IMR-90 (cell line): ENCODE measurements around the gene PTH1R. TPM values are rescaled to one million over a fixed set of nuclear protein-coding genes. Genes with fewer than 3 reads are reported as not detected.

Experiments used
- ATAC-seq: fragments of 200-7000 bp; cut with Tn5 transposase; 2 replicates; pipeline ENCODE4 v1.9.1; 2020; ENCODE audit warnings: low read depth, mild to moderate bottlenecking, moderate library complexity
- BruUV-seq: library from RNA; stranded (reverse); fragments of 400-500 nt; replicated peaks from 2 replicates; lab custom pipeline; 2021; lab: Mats Ljungman, UMichigan
- CTCF ChIA-PET: fragments of 300-600 bp; formaldehyde crosslinking; extraction: SDS; loops from one replicate; lab custom pipeline; 2021; ENCODE audit warnings: antibody characterized with exemption; lab: Yijun Ruan, JAX
- POLR2A ChIA-PET: fragments of 300-600 bp; sonication (Branson Sonifier 250); formaldehyde crosslinking; loops from one replicate; lab custom pipeline; 2022; ENCODE audit warnings: antibody characterized with exemption; ENCODE audit not compliant: unreplicated experiment; lab: Charles Lee
- DNase-seq: peaks from one replicate; pipeline ENCODE4 v3.0.0; 2013
- H2AFZ ChIP-seq: replicated peaks from 2 replicates; pipeline ENCODE3; 2013; ENCODE audit warnings: low read length, mild to moderate bottlenecking; ENCODE audit not compliant: poor library complexity
- H2AK5ac ChIP-seq: 2 replicates; pipeline ENCODE4 v1.6.1; 2013; ENCODE audit warnings: low read depth, low read length, inconsistent platforms
- H2AK9ac ChIP-seq: replicated peaks from 2 replicates; pipeline ENCODE3; 2013; ENCODE audit warnings: mild to moderate bottlenecking, low read depth, low read length, moderate library complexity; ENCODE audit not compliant: poor library complexity
- H2BK120ac ChIP-seq: 2 replicates; pipeline ENCODE4 v1.6.1; 2013; ENCODE audit warnings: low read depth, low read length, inconsistent platforms
- H2BK15ac ChIP-seq: 3 replicates; pipeline ENCODE4 v1.6.1; 2013; ENCODE audit warnings: low read depth, low read length, inconsistent platforms
- H2BK20ac ChIP-seq: 2 replicates; pipeline ENCODE4 v1.6.1; 2013; ENCODE audit warnings: low read depth, mild to moderate bottlenecking, inconsistent platforms, low read length, moderate library complexity
- H2BK5ac ChIP-seq: 2 replicates; pipeline ENCODE4 v1.6.1; 2013; ENCODE audit warnings: mild to moderate bottlenecking, low read depth, low read length, inconsistent platforms; ENCODE audit not compliant: poor library complexity, severe bottlenecking
- H3K14ac ChIP-seq: replicated peaks from 2 replicates; pipeline ENCODE4 v1.6.1; 2013; ENCODE audit warnings: low read depth, low read length, inconsistent platforms
- H3K18ac ChIP-seq: 2 replicates; pipeline ENCODE4 v1.6.1; 2013; ENCODE audit warnings: low read depth, low read length, control low read depth
- H3K23ac ChIP-seq: 2 replicates; pipeline ENCODE4 v1.6.1; 2013; ENCODE audit warnings: low read depth, low read length, inconsistent platforms
- H3K27ac ChIP-seq: 2 replicates; pipeline ENCODE4 v1.5.1; 2013; ENCODE audit warnings: mild to moderate bottlenecking, control low read depth, low read length; ENCODE audit not compliant: insufficient read depth
- H3K27me3 ChIP-seq: 2 replicates; pipeline ENCODE4 v1.6.1; 2013; ENCODE audit warnings: low read length; ENCODE audit not compliant: control insufficient read depth, insufficient read depth
- H3K36me3 ChIP-seq: 2 replicates; pipeline ENCODE4 v1.6.1; 2013; ENCODE audit warnings: low read length, mixed read lengths; ENCODE audit not compliant: control insufficient read depth, insufficient read depth
- H3K4ac ChIP-seq: 2 replicates; pipeline ENCODE4 v1.6.1; 2013; ENCODE audit warnings: low read depth, low read length, inconsistent platforms
- H3K4me1 ChIP-seq: 2 replicates; pipeline ENCODE4 v1.6.1; 2013; ENCODE audit warnings: low read length, mixed read lengths; ENCODE audit not compliant: control insufficient read depth, insufficient read depth
- H3K4me2 ChIP-seq: 2 replicates; pipeline ENCODE4 v1.6.1; 2013; ENCODE audit warnings: low read depth, mild to moderate bottlenecking, control low read depth, low read length, moderate library complexity
- H3K4me3 ChIP-seq: 2 replicates; pipeline ENCODE4 v1.5.1; 2013; ENCODE audit warnings: low read depth, mild to moderate bottlenecking, control low read depth, low read length, moderate library complexity; ENCODE audit not compliant: insufficient read depth
- H3K56ac ChIP-seq: 2 replicates; pipeline ENCODE4 v1.6.1; 2013; ENCODE audit warnings: low read length, inconsistent platforms; ENCODE audit not compliant: insufficient read depth; ENCODE audit errors: extremely low read depth
- H3K79me1 ChIP-seq, 2 experiments: 2 replicates each; pipeline ENCODE4 v1.6.1; 2013; ENCODE audit warnings: low read length in 2 of 2, inconsistent platforms in 1 of 2, low read depth in 1 of 2
- H3K9ac ChIP-seq: 2 replicates; pipeline ENCODE4 v1.6.1; 2013; ENCODE audit warnings: low read depth, low read length, control low read depth
- H3K9me1 ChIP-seq: 2 replicates; pipeline ENCODE4 v1.6.1; 2013; ENCODE audit warnings: low read length, inconsistent platforms; ENCODE audit not compliant: insufficient read depth
- H3K9me3 ChIP-seq: 2 replicates; pipeline ENCODE4 v1.6.1; 2013; ENCODE audit warnings: low read length; ENCODE audit not compliant: control insufficient read depth, insufficient read depth
- H4K20me1 ChIP-seq: 2 replicates; pipeline ENCODE4 v1.6.1; 2013; ENCODE audit warnings: low read length, inconsistent platforms; ENCODE audit not compliant: insufficient read depth
- H4K5ac ChIP-seq: 2 replicates; pipeline ENCODE4 v1.6.1; 2013; ENCODE audit warnings: mild to moderate bottlenecking, low read depth, low read length, control low read depth
- H4K8ac ChIP-seq, 2 experiments: 2 replicates each; pipeline ENCODE4 v1.6.1; 2013; ENCODE audit warnings: low read depth in 2 of 2, low read length in 2 of 2, control low read depth in 1 of 2, inconsistent platforms in 1 of 2
- H4K91ac ChIP-seq: 2 replicates; pipeline ENCODE4 v1.6.1; 2013; ENCODE audit warnings: low read depth, low read length, inconsistent platforms; ENCODE audit not compliant: insufficient read depth
- BHLHE40 ChIP-seq: fragments of 150-350 bp; IDR thresholded peaks from 2 replicates; pipeline ENCODE4 v1.6.1; 2016; ENCODE audit warnings: mild to moderate bottlenecking, low read depth, low read length
- CEBPB ChIP-seq: IDR thresholded peaks from 2 replicates; pipeline ENCODE4 v1.6.1; 2012; ENCODE audit warnings: low read depth, low read length, improper control_type of control experiment
- ELK1 ChIP-seq: fragments of 150-350 bp; IDR thresholded peaks from 2 replicates; pipeline ENCODE4 v1.6.1; 2016; ENCODE audit warnings: low read depth, mild to moderate bottlenecking, low read length, moderate library complexity, borderline replicate concordance
- FOS ChIP-seq: fragments of 150-350 bp; IDR thresholded peaks from 2 replicates; pipeline ENCODE4 v1.6.1; 2016; ENCODE audit warnings: low read depth, low read length
- MAFK ChIP-seq: IDR thresholded peaks from 2 replicates; pipeline ENCODE4 v1.6.1; 2012; ENCODE audit warnings: low read depth, low read length, improper control_type of control experiment
- MAZ ChIP-seq: IDR thresholded peaks from 2 replicates; pipeline ENCODE4 v1.6.1; 2012; ENCODE audit warnings: low read depth, mild to moderate bottlenecking, low read length, improper control_type of control experiment, moderate library complexity, borderline replicate concordance
- MXI1 ChIP-seq: IDR thresholded peaks from 2 replicates; pipeline ENCODE4 v1.6.1; 2012; ENCODE audit warnings: low read depth, mild to moderate bottlenecking, low read length, moderate library complexity, borderline replicate concordance
- POLR2A ChIP-seq: IDR thresholded peaks from 2 replicates; pipeline ENCODE4 v1.6.1; 2012; ENCODE audit warnings: mild to moderate bottlenecking, low read depth, low read length
- RAD21 ChIP-seq: IDR thresholded peaks from 2 replicates; pipeline ENCODE4 v1.6.1; 2012; ENCODE audit warnings: low read length, improper control_type of control experiment
- RCOR1 ChIP-seq: IDR thresholded peaks from 2 replicates; pipeline ENCODE4 v1.6.1; 2012; ENCODE audit warnings: mild to moderate bottlenecking, low read length, improper control_type of control experiment; ENCODE audit not compliant: insufficient replicate concordance
- RFX5 ChIP-seq: IDR thresholded peaks from 2 replicates; pipeline ENCODE4 v1.8.0; 2012; ENCODE audit warnings: low read depth, mild to moderate bottlenecking, low read length, moderate library complexity
- SMC3 ChIP-seq: fragments of 150-350 bp; IDR thresholded peaks from 2 replicates; pipeline ENCODE4 v1.6.1; 2016; ENCODE audit warnings: low read depth, mild to moderate bottlenecking, antibody characterized with exemption, low read length, moderate library complexity
- USF2 ChIP-seq: fragments of 150-350 bp; IDR thresholded peaks from 2 replicates; pipeline ENCODE4 v1.6.1; 2017; ENCODE audit warnings: mild to moderate bottlenecking, antibody characterized with exemption, low read length, low read depth
- WGBS, 2 experiments: methylation state at CpG; one replicate each; pipeline versions ENCODE4 v1.1.5 to v1.1.7; 2013; ENCODE audit warnings: missing lambda C conversion rate in 2 of 2; ENCODE audit not compliant: insufficient read length in 1 of 2; ENCODE audit errors: extremely low coverage in 2 of 2; 5-methylcytosine and 5-hydroxymethylcytosine counted together
- dilution Hi-C: fragments of 300-500 bp; cut with HindIII; formaldehyde crosslinking; loops from one replicate; pipeline ENCODE4 v1.14.3; 2018; ENCODE audit warnings: low sequenced_read_pairs; ENCODE audit not compliant: unreplicated experiment
- in situ Hi-C: fragments of 300-500 bp; cut with MboI; formaldehyde crosslinking; loops from 3 replicates; pipeline ENCODE4 v1.14.3; 2019; ENCODE audit warnings: low sequenced_read_pairs, inconsistent platforms, mixed read lengths
- intact Hi-C: fragments of 100-400 bp; cut with micrococcal nuclease; formaldehyde crosslinking; loops from 2 replicates; pipeline ENCODE4 v1.10.0; 2022
- polyA plus RNA-seq, 3 experiments: library from polyadenylated mRNA; depleted of rRNA; stranded (reverse); fragments of >200 nt; gene quantifications; 2 replicates each; pipeline ENCODE4 v1.2.3, GENCODE V29; 2012; ENCODE audit warnings: low replicate concordance in 1 of 3
- total RNA-seq: library from RNA; depleted of rRNA; stranded (reverse); fragments of >200 nt; gene quantifications from 2 replicates; pipeline ENCODE4 v1.2.3, GENCODE V29; 2012
- TF ChIP-seq, protein P1 (sequence below): conservative IDR thresholded peaks from 2 replicates; pipeline ENCODE4 v1.5.1; 2012; ENCODE audit warnings: mild to moderate bottlenecking, low read depth, low read length, improper control_type of control experiment

PTH1R gene
- total and polyA plus RNA-seq, 2 of the 4 experiments (the other 2 are of a cell fraction), result 0.15 to 0.18 TPM

DNA sequence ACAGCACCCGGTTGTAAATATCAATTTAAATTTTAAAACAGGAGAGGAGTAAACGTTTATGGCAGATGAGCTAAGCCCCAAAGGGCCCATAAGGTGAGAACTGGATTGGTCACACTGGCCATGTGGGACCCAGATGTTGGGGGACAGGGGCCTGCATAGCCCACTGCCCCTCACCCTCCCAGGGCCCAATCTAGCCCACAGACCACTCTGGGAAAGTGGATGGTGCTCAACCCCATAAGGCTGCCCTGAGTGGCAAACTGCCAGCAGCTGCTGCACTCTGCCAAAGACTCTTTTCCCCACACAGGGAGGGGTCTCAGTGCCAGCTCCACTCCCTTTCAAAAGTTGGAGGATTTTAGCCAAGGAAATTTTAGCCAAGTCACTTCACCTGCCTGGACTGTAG, 56.6 kb downstream of the PTH1R start:
- POLR2A ChIA-PET, result no interaction called here
- Histone ChIP-seq H3K18ac (peak overlapping the region; percentile 83; the same call in 1 of the 2 replicates), H3K79me1 (peaks cover 44 to 97% of the 10 kb centered on the region in 2 experiments), H3K27ac (no peak overlapping the region), H3K56ac (no peak overlapping the region), H3K23ac (no peak overlapping the region), H2AK5ac (peak overlapping the region; percentile 5; the same call in 1 of the 2 replicates), H3K4me1 (peaks cover 56% of the 10 kb centered on the region), H3K14ac (0 out of 2 replicates have a peak overlapping the region, but pooled peaks have one; percentile 82), H3K9me3 (no peaks in the 10 kb centered on the region), H2BK15ac (peak overlapping the region; percentile 90; the same call in 1 of the 3 replicates), H3K4me2 (no peak overlapping the region), H2BK120ac (no peak overlapping the region), H4K91ac (no peak overlapping the region), H4K20me1 (peaks cover 52% of the 10 kb centered on the region), H2BK5ac (peak overlapping the region; percentile 88), H3K9ac (no peak overlapping the region), H4K5ac (peak overlapping the region; percentile 72; the same call in 1 of the 2 replicates), H3K4ac (peak overlapping the region; percentile 97; the same call in 1 of the 2 replicates), H4K8ac (peak overlapping the region in 1 of 2 experiments; percentile 36; a peak in 2 of 4 replicates), H2BK20ac (peak overlapping the region; percentile 21; the same call in 1 of the 2 replicates), H3K36me3 (peaks cover 19% of the 10 kb centered on the region), H3K4me3 (no peak overlapping the region), H3K27me3 (no peaks in the 10 kb centered on the region), H2AFZ (no peak overlapping the region), H3K9me1 (peaks cover 59% of the 10 kb centered on the region), H2AK9ac (no peak overlapping the region)
- in situ Hi-C loops (no loop called here), dilution Hi-C loops (no loop called here), intact Hi-C loops (loop anchor here (2.0 to 10.0 kb wide), 2 partner anchors 43 to 231 kb away; partner anchors contain the start of genes CCDC12 and SETD2)
- CTCF ChIA-PET, result interaction anchor here (1.9 kb wide), 1 partner anchor 11 kb away, joined by 5 read pairs; no protein-coding TSS in a partner anchor
- BruUV-seq, result no TSS peak
- TF ChIP-seq SMC3 (no peak), MXI1 (no peak), MAZ (no peak), RAD21 (no peak), MAFK (no peak), RCOR1 (no peak), CEBPB (no peak), POLR2A (no peak), ELK1 (no peak), FOS (no peak), BHLHE40 (no peak), RFX5 (no peak), USF2 (no peak)
- TF ChIP-seq, protein P1, sequence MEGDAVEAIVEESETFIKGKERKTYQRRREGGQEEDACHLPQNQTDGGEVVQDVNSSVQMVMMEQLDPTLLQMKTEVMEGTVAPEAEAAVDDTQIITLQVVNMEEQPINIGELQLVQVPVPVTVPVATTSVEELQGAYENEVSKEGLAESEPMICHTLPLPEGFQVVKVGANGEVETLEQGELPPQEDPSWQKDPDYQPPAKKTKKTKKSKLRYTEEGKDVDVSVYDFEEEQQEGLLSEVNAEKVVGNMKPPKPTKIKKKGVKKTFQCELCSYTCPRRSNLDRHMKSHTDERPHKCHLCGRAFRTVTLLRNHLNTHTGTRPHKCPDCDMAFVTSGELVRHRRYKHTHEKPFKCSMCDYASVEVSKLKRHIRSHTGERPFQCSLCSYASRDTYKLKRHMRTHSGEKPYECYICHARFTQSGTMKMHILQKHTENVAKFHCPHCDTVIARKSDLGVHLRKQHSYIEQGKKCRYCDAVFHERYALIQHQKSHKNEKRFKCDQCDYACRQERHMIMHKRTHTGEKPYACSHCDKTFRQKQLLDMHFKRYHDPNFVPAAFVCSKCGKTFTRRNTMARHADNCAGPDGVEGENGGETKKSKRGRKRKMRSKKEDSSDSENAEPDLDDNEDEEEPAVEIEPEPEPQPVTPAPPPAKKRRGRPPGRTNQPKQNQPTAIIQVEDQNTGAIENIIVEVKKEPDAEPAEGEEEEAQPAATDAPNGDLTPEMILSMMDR, result no peak
- DNase-seq, result no peak
- WGBS, 2 experiments, result 0% methylated on average over 1 of the region's 2 CpGs; no CpG with 5 or more reads in 1 of the 2 experiments
- no peak for ATAC-seq
